Embryonic facial prominence (tissue), 1 donor: ENCODE results near the gene CBX1.
"Not testable (repeated sequence)": the region's sequence is repeated elsewhere in the genome, so short reads cannot be mapped to it uniquely, and the experiment has no call there.

Experiments used
- DNase-seq: peaks from one replicate; pipeline ENCODE4 v3.0.0-alpha.2; 2016; ENCODE audit errors: extremely low spot score

Gene CBX1

GRCh38 chr17:48072811-48073210 lies 28.5 kb downstream of the CBX1 start:
- not testable (repeated sequence) for DNase-seq

- no peak for DNase-seq
Observed at GRCh38 chr17:48071654-48072053, 29.6 kb downstream of the CBX1 start.

GRCh38 chr17:48070195-48070594 lies 31.1 kb downstream of the CBX1 start:
- no peak for DNase-seq

- no peak for DNase-seq
Observed at GRCh38 chr17:48068491-48068961, 32.8 kb downstream of the CBX1 start.

- not testable (repeated sequence) for DNase-seq
Observed at GRCh38 chr17:48067808-48068207, 33.5 kb downstream of the CBX1 start.

- DNase-seq = no peak
Observed at GRCh38 chr17:48067245-48067644, 34.0 kb downstream of the CBX1 start.

GRCh38 chr17:48066656-48067055 lies 34.6 kb downstream of the CBX1 start:
- no peak for DNase-seq

GRCh38 chr17:48066192-48066591 lies 35.1 kb downstream of the CBX1 start:
- DNase-seq = no peak

- DNase-seq = no peak
Observed at GRCh38 chr17:48064638-48065037, 36.6 kb downstream of the CBX1 start.

GRCh38 chr17:48062273-48062672 lies 39.0 kb downstream of the CBX1 start:
- no peak for DNase-seq

GRCh38 chr17:48060249-48060648 lies 41.0 kb downstream of the CBX1 start:
- DNase-seq = no peak

- DNase-seq = no peak
Observed at GRCh38 chr17:48059125-48059668, 42.1 kb downstream of the CBX1 start.

GRCh38 chr17:48058393-48059124 lies 42.7 kb downstream of the CBX1 start:
- no peak for DNase-seq

- DNase-seq = no peak
Observed at GRCh38 chr17:48057626-48058025, 43.7 kb downstream of the CBX1 start.

GRCh38 chr17:48056879-48057278 lies 44.4 kb downstream of the CBX1 start:
- DNase-seq = no peak

- DNase-seq = no peak
Observed at GRCh38 chr17:48056246-48056745, 45.0 kb downstream of the CBX1 start.

GRCh38 chr17:48055531-48056245 lies 45.6 kb downstream of the CBX1 start:
- no peak for DNase-seq

GRCh38 chr17:48054238-48055185 lies 46.8 kb downstream of the CBX1 start:
- DNase-seq = peak; percentile 76

- DNase-seq = no peak
Observed at GRCh38 chr17:48053758-48054237, 47.5 kb downstream of the CBX1 start.

- no peak for DNase-seq
Observed at GRCh38 chr17:48052956-48053757, 48.1 kb downstream of the CBX1 start.
